Heart left ventricle (tissue), 13 donors: ENCODE results near the gene DUSP10.

Experiments
- POLR2A ChIP-seq, 2 donors: fragments of 450-650 bp; IDR thresholded peaks; one replicate each; pipeline ENCODE4 v1.6.1; 2017; ENCODE audit warnings: antibody characterized with exemption in 2 of 2, mild to moderate bottlenecking in 2 of 2, moderate library complexity in 2 of 2
- TF ChIP-seq, protein P1 (sequence below), 12 donors: fragments of 200-600 bp; sonication (generic) in 4 of 12; IDR thresholded peaks; one replicate each; pipeline versions ENCODE4 v1.5.0 to v1.8.0; 2018 to 2022; ENCODE audit warnings: antibody characterized with exemption in 12 of 12, mild to moderate bottlenecking in 5 of 12
- donor health status: ischemic (EF 13 %, LVEDD 7.1; RV severe dilation, severe dysfunction).
- donor health status: DM: no; HTN: yes; CAD: no.
- donor health status: DM: no; HTN: no; CAD: no.
- donor health status: ischemic (EF 25% LVEDD 6.9; RV normal size, moderate dysfunction).
- donor health status: ischemic (EF 25% LVEDD 5.7; RV mildly dilated, moderate dysfunction).
- donor health status: ischemic (EF 35%, LVEDD 5.7; RV mildly dilated, moderate dysfunction).
- donor health status: nonischemic (EF 11% LVEDD 7.7; RV severe dilation, severe dysfunction).
- donor health status: DM: yes; HTN: yes; CAD: no.
- donor health status: PGD.
- donor health status: ischemic (EF 29% LVEDD 5.4; RV normal size, mild dysfunction).
- donor health status: nonischemic (EF 23%, LVEDD 6.1; RV moderate dilation, normal function).

- TF ChIP-seq, protein P1, sequence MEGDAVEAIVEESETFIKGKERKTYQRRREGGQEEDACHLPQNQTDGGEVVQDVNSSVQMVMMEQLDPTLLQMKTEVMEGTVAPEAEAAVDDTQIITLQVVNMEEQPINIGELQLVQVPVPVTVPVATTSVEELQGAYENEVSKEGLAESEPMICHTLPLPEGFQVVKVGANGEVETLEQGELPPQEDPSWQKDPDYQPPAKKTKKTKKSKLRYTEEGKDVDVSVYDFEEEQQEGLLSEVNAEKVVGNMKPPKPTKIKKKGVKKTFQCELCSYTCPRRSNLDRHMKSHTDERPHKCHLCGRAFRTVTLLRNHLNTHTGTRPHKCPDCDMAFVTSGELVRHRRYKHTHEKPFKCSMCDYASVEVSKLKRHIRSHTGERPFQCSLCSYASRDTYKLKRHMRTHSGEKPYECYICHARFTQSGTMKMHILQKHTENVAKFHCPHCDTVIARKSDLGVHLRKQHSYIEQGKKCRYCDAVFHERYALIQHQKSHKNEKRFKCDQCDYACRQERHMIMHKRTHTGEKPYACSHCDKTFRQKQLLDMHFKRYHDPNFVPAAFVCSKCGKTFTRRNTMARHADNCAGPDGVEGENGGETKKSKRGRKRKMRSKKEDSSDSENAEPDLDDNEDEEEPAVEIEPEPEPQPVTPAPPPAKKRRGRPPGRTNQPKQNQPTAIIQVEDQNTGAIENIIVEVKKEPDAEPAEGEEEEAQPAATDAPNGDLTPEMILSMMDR (IDR thresholded peaks at IDR 0.05) = no peak
- no peak for TF ChIP-seq POLR2A (IDR thresholded peaks at IDR 0.05)
These were observed 24.3 kb upstream of the DUSP10 start for GRCh38 chr1:221766210-221766609.
